Aorta (tissue), 5 donors: Measurements from ENCODE around the gene CTXN1. TPM values are rescaled to one million over a fixed set of nuclear protein-coding genes. Genes with fewer than 3 reads are reported as not detected.
A peak's percentile ranks its signal among the peaks of the same experiment; 100 is the strongest.
"Not testable (repeated sequence)": the region's sequence is repeated elsewhere in the genome, so short reads cannot be mapped to it uniquely, and the experiment has no call there.

Experiments used
- ATAC-seq: fragments of 200-7000 bp; cut with Tn5 transposase; one replicate; pipeline ENCODE4 v1.9.1; 2022; ENCODE audit warnings: moderate library complexity; ENCODE audit not compliant: low FRiP score
- DNase-seq, 2 donors: peaks; one replicate each; pipeline ENCODE4 v3.0.0-alpha.2; 2020
- H3K27ac ChIP-seq, 2 donors: one replicate each; pipeline ENCODE4 v1.5.1; 2013; ENCODE audit warnings: low read length in 2 of 2, mild to moderate bottlenecking in 2 of 2, moderate library complexity in 2 of 2, control low read depth in 1 of 2, inconsistent platforms in 1 of 2, low read depth in 1 of 2
- H3K27me3 ChIP-seq, 2 donors: one replicate each; pipeline ENCODE4 v1.6.1; 2013; ENCODE audit warnings: control low read depth in 1 of 2, low read length in 1 of 2, mild to moderate bottlenecking in 1 of 2, moderate library complexity in 1 of 2; ENCODE audit not compliant: insufficient read depth in 2 of 2, control insufficient read depth in 1 of 2
- H3K36me3 ChIP-seq, 2 donors: one replicate each; pipeline ENCODE4 v1.6.1; 2013; ENCODE audit warnings: control low read depth in 1 of 2, low read length in 1 of 2, mild to moderate bottlenecking in 1 of 2; ENCODE audit not compliant: insufficient read depth in 2 of 2, control insufficient read depth in 1 of 2
- H3K4me1 ChIP-seq, 2 donors: one replicate each; pipeline ENCODE4 v1.6.1; 2013; ENCODE audit warnings: low read length in 2 of 2, control low read depth in 1 of 2, mild to moderate bottlenecking in 1 of 2, moderate library complexity in 1 of 2; ENCODE audit not compliant: insufficient read depth in 2 of 2, control insufficient read depth in 1 of 2
- H3K4me3 ChIP-seq, 2 donors: one replicate each; pipeline ENCODE4 v1.5.1; 2013; ENCODE audit warnings: low read length in 2 of 2, control low read depth in 1 of 2, mild to moderate bottlenecking in 1 of 2
- H3K9me3 ChIP-seq: one replicate; pipeline ENCODE4 v1.6.1; 2013; ENCODE audit warnings: mild to moderate bottlenecking, low read length; ENCODE audit not compliant: control insufficient read depth
- WGBS, 2 donors: extraction: QIAGEN DNeasy Blood & Tissue Kit; methylation state at CpG; one replicate each; pipeline ENCODE4 v1.1.7; 2013; 5-methylcytosine and 5-hydroxymethylcytosine counted together
- intact Hi-C, 2 donors: fragments of 100-400 bp; cut with DNase I; formaldehyde crosslinking; loops; one replicate each; pipeline versions ENCODE4 v1.14.2 to v1.15.0; 2022
- polyA plus RNA-seq, 2 donors: library from polyadenylated mRNA; stranded (reverse); fragments of 200-250 nt; gene quantifications; one replicate each; pipeline ENCODE4 v1.2.3, GENCODE V29; 2013
- total RNA-seq, 2 donors: library from RNA; stranded (reverse); fragmentation: NEBNext Ultra II Directional; extraction: Animal tissue kit (Norgen Biotek cat#: 25700); gene quantifications; one replicate each; pipeline ENCODE4 v1.2.1, GENCODE V29; 2021
- donor health status: healthy with polysubstance abuse.
- donor health status: Bipolar disorder and iron deficiency.
- donor health status: DM: no; HTN: no; CAD: no.
- donor health status: DM: no; HTN: no; CAD: no.
- donor health status: DM: yes; HTN: yes; CAD: no.

The CTXN1 gene
- total and polyA plus RNA-seq, 4 donors = 0.51 to 2.5 (median 1.9) TPM; not detected in 1

GRCh38 chr19:7893362-7894101 lies 32.4 kb downstream of the CTXN1 start:
- H3K4me1 ChIP-seq, H3K27me3 ChIP-seq, ATAC-seq, intact Hi-C loops, H3K9me3 ChIP-seq, DNase-seq, H3K36me3 ChIP-seq, H3K4me3 ChIP-seq, H3K27ac ChIP-seq: not testable (repeated sequence)
- WGBS, 2 donors = 78 to 79% methylated on average over 18 of the region's 18 CpGs

DNA sequence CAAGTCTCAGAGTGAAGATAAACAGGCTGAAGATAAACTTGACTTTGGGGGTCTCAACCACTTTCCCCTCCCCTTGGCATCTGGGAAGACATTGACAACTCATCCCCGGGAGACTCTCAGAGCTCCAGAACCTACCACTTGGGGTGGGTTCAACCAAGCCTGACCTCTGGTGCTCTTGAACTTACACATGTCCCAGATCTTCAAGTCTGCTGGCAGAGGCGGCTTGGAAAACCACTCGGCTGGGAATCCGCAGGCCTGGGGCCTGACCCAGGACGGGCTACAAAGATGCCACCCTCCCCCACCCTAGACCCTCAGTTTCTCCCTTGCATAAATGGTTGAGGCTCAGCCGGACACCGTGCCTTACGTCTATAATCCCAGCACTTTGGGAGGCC lies 37.1 kb downstream of the CTXN1 start:
- no peaks in the 10 kb centered on the region for H3K4me1 ChIP-seq
- DNase-seq = no peak
- no peak for ATAC-seq
- no peaks in the 10 kb centered on the region for H3K36me3 ChIP-seq
- no peak overlapping the region for H3K4me3 ChIP-seq
- H3K27me3 ChIP-seq = no peaks in the 10 kb centered on the region
- H3K9me3 ChIP-seq = no peaks in the 10 kb centered on the region
- 78% methylated on average over 8 of the region's 8 CpGs for WGBS, 2 donors
- no peak overlapping the region for H3K27ac ChIP-seq
- intact Hi-C loops = no loop called here

GRCh38 chr19:7888145-7888825 lies 37.6 kb downstream of the CTXN1 start, which contains the start of gene LRRC8E:
Gene LRRC8E (plus strand): TSS chr19:7888510. CDS start chr19:7895604, 7,094 bp downstream.
- H3K27me3 ChIP-seq = no peaks in the 10 kb centered on the region
- H3K4me3 ChIP-seq = no peak within 1 kb of the TSS
- no peak within 1 kb of the TSS for H3K27ac ChIP-seq
- intact Hi-C loops = no loop called here
- H3K9me3 ChIP-seq = no peaks in the 10 kb centered on the region
- no peaks in the 10 kb centered on the region for H3K36me3 ChIP-seq
- no peak for DNase-seq
- ATAC-seq = peak; percentile 41
- WGBS, 2 donors = 11 to 13% methylated on average over 42 to 53 of the region's 53 CpGs
- H3K4me1 ChIP-seq = no peaks in the 10 kb centered on the region

DNA sequence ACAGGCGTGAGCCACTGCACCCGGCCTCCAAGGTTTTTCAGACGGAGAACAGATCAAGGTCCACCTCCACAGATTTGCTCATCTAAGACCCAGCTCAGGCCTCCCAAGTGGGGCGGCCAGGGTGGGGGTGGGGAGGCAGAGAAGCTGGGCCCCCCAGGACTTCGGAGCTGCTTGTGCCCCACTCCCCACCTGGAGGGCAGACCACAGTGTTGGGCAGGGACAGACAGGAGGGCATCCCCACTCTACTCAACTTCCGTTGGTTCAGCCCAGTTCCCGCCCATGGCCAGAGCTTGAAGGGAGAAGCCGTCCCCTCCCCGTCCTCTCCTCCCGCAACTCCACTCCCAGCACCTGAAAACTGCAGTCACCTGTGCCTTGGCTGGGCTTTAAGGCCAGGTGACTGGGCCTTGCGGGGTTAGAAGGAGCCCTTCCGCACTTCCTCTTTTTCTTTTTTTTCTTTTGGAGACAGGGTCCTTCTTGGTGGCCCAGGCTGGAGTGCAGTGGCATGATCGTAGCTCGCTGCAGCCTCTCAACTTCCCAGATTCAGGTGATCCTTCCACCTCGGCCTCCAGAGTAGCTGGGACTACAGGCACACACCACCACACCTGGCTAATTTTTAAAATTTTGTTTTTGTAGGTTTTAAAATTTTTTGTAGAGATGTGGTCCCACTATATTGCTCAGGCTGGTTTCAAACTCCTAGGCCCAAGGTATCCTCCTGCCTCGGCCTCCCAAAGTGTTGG lies 38.4 kb downstream of the CTXN1 start:
- Histone ChIP-seq H3K4me1 (no peaks in the 10 kb centered on the region), H3K4me3 (no peak overlapping the region), H3K27ac (no peak overlapping the region), H3K36me3 (no peaks in the 10 kb centered on the region), H3K27me3 (no peaks in the 10 kb centered on the region), H3K9me3 (no peaks in the 10 kb centered on the region)
- DNase-seq (no peak), ATAC-seq (no peak)
- 89 to 91% methylated on average over 16 of the region's 16 CpGs for WGBS, 2 donors
- intact Hi-C loops = no loop called here

GRCh38 chr19:7885818-7886217 lies 40.1 kb downstream of the CTXN1 start:
- no peaks in the 10 kb centered on the region for H3K9me3 ChIP-seq
- intact Hi-C loops = no loop called here
- no peak for ATAC-seq
- H3K36me3 ChIP-seq = no peaks in the 10 kb centered on the region
- no peaks in the 10 kb centered on the region for H3K4me1 ChIP-seq
- H3K4me3 ChIP-seq = no peak overlapping the region
- 91 to 93% methylated on average over 8 of the region's 8 CpGs for WGBS, 2 donors
- no peak overlapping the region for H3K27ac ChIP-seq
- no peak for DNase-seq
- no peaks in the 10 kb centered on the region for H3K27me3 ChIP-seq

DNA sequence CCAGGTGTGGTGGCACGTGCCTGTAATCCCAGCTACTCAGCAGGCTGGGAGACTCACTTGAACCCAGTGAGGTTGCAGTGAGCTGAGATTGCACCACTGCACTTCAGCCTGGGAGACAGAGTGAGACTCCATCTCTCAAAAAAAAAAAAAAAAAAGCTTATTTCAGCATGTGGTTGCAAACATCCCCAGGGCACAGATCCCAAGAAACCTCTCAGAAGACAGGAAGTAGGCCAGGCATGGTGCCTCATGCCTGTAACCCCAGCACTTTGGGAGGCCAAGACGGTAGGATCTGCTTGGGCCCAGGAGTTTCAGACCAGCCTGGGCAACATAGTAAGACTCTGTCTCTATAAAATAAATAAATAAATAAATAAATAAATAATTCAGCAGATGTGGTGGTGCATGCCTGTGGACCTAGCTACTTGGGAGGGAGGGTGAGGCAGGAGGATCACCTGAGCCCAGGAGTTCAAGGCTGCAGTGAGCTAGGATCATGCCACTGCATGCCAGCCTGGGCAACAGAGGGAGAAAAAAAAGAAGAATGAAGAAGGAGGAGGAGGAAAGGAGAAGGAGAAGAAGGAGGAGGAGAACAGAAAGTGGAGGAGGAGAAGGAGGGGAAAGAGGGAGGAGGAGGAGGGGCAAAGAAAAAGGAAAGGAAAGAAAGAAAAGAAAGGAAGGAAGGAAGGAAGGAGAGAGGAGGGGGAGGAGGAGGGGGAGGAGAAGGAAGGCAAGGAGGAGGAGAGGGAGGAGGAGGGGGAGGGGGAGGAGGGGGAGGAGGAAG lies 42.0 kb downstream of the CTXN1 start:
- DNase-seq (no peak), ATAC-seq (no peak)
- WGBS, 2 donors = 74 to 86% methylated on average over 2 of the region's 2 CpGs
- H3K36me3 ChIP-seq = no peaks in the 10 kb centered on the region
- no peak overlapping the region for H3K27ac ChIP-seq
- no peak overlapping the region for H3K4me3 ChIP-seq
- H3K27me3 ChIP-seq = no peaks in the 10 kb centered on the region
- H3K9me3 ChIP-seq = no peaks in the 10 kb centered on the region
- no peaks in the 10 kb centered on the region for H3K4me1 ChIP-seq
- intact Hi-C loops = no loop called here

DNA sequence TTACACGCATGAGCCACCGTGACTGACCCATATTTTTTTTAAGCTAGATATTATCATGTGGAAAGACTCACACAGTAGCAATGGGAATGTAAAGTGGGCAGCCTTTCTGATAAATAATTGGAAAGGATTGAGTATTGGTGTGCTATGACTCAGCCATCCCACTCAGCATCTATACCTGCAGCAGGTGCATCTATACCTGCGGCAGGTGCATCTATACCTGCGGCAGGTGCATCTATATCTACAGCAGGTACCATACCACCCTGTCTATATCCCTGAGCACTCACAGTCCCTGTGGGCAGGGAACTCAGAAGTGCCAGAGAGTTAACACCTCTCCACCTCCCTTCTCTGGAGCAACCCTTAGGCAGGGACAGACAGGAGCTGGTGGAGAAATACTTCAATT lies 42.8 kb downstream of the CTXN1 start:
- Histone ChIP-seq H3K27me3 (no peaks in the 10 kb centered on the region), H3K4me3 (no peak overlapping the region), H3K36me3 (no peaks in the 10 kb centered on the region), H3K27ac (no peak overlapping the region), H3K4me1 (no peaks in the 10 kb centered on the region), H3K9me3 (no peaks in the 10 kb centered on the region)
- no peak for ATAC-seq
- 76 to 87% methylated on average over 4 of the region's 4 CpGs for WGBS, 2 donors
- intact Hi-C loops = no loop called here
- DNase-seq = no peak

DNA sequence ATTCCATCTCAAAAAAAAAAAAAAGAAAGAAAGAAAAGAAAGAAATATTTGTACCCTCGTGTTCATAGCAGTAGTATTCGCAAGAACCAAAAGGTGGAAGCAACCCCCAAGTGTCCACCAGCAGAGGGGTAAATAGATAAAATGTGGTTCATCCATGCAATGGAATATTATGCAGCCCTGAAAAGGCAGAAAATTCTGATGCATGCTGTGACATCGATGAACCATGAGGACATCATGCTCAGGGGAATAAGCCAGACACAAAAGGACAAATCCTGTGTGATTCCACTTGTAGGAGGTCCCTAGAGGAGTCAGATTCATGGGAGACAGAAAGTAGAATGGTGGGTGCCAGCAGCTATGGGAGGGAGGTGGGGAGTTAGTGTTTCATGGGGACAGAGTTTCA lies 44.0 kb downstream of the CTXN1 start:
- Histone ChIP-seq H3K27ac (no peak overlapping the region), H3K9me3 (no peaks in the 10 kb centered on the region), H3K27me3 (no peaks in the 10 kb centered on the region), H3K4me3 (no peak overlapping the region), H3K4me1 (no peaks in the 10 kb centered on the region), H3K36me3 (no peaks in the 10 kb centered on the region)
- no peak for DNase-seq
- intact Hi-C loops = no loop called here
- WGBS, 2 donors = 92 to 94% methylated on average over 3 of the region's 3 CpGs
- no peak for ATAC-seq
